HG03108 (cell line): ENCODE data around the gene ADAM19.
A peak's percentile ranks its signal among the peaks of the same experiment; 100 is the strongest.
"Not testable (repeated sequence)": the region's sequence is repeated elsewhere in the genome, so short reads cannot be mapped to it uniquely, and the experiment has no call there.

Experiments used
- ATAC-seq: cut with Tn5 transposase; IDR thresholded peaks from one replicate; pipeline ENCODE4 v1.9.1; 2021; ENCODE audit warnings: moderate library complexity; ENCODE audit not compliant: unreplicated experiment

ADAM19 gene

DNA sequence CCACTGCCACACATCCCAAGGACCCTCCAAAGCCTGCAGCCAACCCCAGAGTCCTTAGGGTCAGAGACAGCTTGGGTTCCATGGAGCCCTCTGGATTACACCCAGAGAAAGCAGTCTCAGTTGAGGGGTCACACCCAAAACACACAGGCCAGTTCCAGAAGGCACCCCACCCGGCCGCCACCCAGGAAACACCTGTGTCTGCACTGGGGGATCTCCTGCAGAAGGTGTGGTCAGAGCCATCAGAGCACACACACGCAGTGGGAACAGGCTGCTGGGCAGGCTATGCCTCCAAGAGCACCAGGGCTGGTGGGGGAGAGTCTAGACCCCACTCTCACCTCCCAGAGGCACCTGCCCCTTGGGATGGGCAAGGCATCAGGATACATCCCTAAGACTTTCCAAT is 88.2 kb downstream of the ADAM19 start:
- peak; percentile 57 for ATAC-seq

DNA sequence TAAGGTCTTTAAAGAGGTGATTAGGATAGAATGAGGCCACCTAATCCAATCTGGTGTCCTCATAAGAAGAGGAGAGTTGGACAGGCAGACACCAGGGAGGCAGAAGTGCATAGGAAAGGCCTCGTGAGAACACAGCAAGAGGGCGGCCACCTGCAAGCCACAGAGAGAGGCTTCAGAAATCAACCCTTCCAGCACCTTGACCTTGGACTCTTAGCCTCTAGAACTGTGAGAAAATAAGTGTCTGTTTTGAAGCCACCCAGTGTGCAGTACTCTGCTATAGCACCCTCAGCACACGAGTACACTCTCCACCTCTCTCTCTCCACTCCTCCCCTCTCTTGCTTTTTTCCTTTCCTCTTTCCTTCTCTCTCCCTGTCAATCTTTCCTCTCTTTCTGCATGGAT is 88.7 kb downstream of the ADAM19 start:
- ATAC-seq, result no peak

DNA sequence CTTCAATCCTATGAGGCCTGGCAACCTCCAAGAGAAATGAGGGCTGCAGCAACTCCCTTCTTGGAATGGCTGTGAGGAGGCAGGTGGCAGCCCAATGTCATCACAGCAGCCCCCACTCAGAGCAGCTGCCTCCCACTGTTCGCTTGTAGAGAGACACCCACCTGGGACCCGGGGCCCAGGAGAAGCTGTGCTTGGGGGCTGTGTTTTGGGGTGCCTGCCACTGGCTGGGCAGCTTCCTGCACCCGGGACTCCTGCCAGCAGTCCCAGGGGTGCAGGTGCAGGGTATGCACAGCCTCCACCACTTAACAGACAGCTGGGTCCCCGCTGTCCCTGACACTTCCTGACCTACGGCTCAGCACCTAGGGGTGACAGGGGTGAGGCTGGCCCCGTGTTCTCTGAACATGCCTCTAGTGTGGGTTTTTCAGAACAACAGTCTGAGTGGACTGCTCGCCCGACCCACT is 89.3 kb downstream of the ADAM19 start:
- peak; percentile 63 for ATAC-seq

DNA sequence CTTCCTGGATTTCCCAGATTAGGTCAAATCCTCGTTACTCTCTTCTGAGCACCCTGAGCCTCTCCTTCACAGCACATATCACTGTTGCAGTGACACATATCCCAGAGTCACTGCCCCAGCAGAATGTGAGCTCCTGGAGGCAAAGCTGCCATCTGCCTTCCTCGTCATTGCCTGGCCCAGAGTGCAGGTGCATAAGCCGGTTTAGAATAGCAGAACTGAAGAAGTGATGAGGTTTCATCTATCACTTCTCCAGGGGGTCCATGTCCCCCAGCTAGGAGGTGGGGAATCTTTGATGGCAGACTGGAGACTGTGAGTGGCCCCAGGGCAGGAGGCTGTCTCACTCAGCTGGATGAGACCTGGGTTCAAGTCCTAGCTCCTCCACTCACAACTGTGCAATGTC is 89.8 kb downstream of the ADAM19 start:
- ATAC-seq, result peak; percentile 39

DNA sequence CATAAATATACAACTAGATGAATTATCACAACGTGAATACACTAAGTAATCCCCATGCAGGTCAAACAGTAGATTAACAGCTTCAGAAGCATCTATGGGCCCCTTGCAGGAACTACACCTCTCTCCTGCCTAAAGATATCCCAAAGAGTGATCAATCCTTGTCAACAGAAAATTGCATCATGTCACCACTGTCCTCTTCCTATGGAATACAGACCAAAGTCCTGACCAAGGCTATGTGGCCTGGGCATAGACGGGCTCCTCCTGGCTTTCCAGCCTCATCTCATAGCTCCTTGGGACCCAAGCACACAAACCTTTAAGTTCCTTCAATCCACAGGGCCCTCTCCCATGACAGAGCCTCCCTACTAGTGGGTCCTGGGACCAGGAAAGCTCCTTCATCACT is 90.2 kb downstream of the ADAM19 start:
- ATAC-seq, result no peak

DNA sequence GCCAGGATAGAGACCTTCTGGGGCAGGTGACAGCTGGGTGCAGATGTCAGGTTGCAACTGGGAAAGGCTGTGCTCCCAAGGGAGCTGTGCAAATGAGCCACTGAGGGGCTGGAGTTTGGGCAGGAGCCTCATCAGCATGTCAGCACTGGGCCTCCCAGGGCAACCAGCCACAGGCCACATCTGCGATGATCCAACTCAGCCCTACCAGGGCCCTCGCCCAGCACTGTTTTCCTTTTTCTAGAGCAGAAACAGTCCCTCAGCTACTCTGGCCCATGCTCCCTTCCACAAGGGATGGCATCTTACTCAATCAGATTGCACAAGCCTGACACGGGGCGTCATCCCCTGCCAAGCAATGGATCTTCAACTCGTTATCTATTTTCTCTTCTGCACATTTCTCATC is 90.8 kb downstream of the ADAM19 start:
- ATAC-seq, result no peak

DNA sequence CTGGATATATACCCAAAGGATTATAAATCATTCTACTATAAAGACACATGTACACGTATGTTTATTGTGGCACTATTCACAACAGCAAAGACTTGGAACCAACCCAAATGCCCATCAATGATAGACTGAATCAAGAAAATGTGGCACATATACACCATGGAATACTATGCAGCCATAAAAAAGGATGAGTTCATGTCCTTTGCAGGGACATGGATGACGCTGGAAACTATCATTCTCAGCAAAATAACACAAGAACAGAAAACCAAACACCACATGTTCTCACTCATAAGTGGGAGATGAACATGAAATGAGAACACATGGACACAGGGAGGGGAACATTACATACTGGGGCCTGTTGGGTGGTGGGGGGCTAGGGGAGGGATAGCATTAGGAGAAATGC is 92.9 kb downstream of the ADAM19 start:
- ATAC-seq, result not testable (repeated sequence)

DNA sequence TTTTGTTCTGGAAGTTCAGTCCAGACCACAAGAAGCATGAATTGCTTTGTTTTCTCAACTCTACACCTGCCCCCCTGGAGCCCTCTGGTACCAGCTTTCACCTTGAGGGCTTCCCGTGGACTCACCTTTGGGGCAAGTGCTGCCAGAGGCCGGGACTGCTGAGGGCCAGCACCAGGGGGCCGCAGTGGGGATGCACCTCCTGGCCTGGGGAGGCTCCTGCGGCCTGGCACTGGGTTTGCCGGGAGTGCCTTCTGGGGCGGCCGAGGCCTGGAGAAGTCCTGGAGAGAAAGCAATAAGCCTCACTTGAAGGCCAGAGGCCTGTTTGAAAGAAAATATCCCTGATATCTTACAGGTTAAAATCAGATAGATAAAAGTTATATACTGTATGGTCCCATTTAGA is 93.9 kb downstream of the ADAM19 start:
- ATAC-seq, result no peak

DNA sequence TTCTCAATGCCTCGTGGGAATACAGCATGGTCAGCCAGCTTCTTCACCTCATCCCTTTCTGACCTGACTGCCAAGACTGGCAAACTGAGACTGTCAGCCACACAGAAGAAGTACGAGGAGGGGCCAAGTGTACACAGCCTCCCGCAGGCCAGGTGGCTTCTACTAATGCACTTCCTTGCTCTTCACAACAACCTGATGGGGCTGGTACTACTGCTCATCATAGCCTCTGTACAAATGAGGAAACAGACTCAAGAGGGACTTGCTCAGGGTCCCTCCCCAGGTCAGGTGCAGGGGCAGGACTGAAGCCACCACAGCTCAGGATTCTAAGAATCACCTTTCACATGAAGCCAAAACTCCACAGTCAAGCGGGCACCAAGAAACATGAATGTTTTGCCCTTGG is 94.3 kb downstream of the ADAM19 start:
- no peak for ATAC-seq

DNA sequence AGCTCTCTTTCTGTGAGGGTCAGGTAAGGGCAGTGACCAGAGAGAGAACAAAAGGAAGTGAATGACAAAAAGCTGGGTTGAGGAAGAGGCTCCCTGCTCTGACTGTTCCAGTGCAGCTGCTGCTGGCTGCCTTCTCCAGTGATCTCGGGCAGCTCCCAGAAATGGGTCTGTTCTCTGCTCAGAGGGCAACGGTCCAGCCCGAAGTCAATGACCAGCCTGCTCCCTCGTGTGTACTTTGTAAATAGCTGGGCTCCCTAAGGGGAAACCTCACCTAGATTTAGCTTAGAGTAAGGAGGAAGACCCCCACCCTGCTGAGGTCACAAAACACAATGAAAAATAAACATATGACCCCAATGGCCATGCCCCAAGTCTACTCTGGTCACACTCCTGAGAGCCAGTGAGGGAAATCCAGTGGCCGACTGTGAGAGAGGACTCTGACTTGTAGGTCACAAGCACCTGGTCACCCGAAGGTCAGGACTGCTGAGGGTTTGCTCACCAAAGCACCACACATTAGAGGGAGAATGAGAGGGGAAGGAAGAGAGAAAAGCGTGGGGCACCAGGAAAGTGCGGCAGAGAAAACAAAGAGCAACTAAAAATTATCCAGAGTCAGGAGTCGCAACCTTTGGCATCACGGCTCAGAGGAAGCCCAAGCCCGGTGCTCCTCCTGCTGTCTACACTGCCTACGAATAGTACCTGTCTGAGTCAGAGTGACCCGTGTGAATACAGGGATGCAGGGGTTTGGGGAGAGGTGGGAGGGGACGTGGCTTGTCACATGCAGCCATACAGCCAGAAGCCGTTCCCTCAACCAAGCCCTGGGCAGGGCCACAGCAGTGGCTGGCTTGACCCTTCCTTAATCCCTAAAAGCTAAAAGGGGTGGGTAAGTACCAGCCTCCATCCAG is 95.7 kb downstream of the ADAM19 start:
- ATAC-seq, result no peak

DNA sequence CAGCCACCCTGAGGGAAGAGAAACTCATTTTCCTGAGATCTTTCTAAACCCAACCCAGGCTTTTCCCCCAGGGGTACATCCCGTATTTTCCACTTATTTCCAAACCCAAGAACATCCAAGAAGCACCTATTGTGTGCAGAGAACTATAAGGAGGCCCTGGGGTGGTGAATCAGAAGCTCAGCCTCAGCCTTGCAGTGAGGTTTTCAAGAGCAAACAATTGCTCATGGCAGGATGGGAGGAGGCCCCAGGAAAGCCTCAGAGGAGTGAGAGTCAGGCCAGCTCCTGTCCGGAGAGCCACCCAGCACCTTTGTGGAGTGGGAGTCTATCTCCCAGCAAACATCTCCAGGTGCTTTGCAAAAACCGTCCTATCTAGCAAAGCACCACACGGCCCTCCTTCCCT is 96.4 kb downstream of the ADAM19 start:
- ATAC-seq, result no peak

DNA sequence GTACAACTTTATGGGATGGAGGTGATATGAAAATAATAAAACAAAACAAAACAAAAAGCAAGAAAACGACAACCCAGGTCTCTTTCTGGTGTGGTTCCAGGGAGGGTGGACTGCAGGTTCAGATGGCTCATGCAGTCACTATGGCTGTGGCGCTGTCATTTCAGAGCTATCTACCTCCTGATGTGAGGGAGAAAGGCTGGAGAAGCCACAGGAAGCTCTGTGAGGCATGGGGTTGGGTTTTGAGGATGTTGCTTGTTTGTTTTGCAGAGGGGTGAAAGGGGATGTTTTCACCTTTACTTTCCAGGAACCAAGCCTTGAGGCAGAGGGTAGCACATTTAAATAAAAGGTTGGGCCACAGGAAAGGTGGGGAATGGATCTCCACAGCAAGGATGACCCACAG is 96.8 kb downstream of the ADAM19 start:
- no peak for ATAC-seq

DNA sequence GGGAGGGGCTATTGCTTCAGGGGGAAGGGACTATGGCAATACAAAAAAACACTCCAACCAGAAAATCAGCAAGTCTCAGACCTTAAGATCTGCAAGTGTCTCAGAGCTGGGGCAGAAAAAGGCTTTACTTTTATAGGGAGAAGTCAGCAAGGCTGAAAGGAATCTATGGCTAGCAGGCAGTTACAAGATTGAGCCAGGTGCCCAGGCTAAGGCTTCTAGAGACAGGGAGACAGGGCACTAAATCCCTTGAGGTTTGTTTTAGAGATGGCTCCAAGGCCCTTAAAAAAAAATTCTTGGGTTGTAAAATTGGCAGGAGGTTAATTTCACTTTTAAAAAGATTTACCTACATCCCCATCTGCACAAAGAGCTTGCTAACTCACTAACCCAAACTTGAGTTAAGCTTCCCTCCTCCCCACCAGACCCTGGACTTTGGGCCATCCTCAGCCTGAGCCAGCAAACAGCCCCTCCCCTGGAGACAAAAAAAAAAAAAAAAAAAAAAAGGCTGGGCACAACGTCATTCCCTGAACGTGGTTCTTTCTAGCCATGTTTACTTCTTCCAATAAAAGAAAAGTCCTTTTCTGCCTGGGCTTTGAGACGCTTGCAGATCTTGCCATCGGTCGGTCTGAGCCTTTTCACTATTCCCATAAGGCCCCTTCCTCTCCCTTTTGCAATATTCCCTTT is 97.6 kb downstream of the ADAM19 start:
- no peak for ATAC-seq

DNA sequence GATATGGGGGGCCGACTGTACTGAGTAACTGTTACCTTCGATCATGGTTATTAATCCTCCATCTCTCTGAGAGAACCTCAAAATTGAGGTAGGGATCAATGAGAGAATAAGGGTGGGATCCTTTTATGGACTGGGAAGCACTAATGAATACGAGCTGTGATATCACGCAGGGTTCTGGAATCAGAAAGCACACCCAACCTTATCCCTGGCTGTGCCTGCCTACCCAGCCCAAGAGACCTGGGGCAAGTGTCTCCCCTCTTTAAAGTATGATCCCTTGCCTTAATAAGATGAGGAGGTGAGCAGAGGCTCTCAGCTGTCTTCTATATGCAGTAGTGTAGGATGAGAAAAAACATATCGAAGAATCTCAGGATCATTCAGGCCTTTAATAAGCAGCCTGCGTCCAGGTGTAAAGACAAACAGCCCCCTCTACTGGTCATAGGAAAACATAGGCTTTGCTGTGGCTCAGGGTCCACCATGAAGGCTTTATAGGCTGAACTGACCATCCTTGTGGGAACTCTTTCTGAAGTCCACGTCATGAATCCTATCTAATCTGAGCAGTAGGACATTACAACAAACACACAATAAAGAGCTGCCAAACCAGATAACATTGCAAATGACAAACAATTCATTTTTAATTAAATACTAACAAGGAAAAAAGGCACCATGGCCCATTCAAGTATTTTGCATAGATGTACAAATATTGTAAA is 98.7 kb downstream of the ADAM19 start:
- ATAC-seq, result no peak

DNA sequence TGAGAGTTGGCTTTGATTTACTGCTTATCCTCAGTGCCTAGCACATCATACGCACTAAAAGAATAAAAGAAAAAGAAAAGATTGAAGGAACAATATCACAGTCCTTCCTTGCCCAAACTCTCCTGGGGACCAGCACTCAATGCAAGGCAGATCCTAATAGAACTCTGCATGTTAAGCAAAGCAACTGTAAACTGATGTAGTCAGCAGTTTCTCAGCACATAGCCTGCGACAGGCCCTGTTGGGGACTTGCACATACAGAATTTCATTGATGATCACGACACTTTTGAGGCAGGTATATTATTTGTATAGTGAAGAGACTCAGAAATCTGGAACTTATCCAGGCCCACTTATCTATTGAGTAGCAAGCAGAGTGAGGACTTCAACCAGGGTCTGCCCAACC is 100.1 kb downstream of the ADAM19 start:
- no peak for ATAC-seq

DNA sequence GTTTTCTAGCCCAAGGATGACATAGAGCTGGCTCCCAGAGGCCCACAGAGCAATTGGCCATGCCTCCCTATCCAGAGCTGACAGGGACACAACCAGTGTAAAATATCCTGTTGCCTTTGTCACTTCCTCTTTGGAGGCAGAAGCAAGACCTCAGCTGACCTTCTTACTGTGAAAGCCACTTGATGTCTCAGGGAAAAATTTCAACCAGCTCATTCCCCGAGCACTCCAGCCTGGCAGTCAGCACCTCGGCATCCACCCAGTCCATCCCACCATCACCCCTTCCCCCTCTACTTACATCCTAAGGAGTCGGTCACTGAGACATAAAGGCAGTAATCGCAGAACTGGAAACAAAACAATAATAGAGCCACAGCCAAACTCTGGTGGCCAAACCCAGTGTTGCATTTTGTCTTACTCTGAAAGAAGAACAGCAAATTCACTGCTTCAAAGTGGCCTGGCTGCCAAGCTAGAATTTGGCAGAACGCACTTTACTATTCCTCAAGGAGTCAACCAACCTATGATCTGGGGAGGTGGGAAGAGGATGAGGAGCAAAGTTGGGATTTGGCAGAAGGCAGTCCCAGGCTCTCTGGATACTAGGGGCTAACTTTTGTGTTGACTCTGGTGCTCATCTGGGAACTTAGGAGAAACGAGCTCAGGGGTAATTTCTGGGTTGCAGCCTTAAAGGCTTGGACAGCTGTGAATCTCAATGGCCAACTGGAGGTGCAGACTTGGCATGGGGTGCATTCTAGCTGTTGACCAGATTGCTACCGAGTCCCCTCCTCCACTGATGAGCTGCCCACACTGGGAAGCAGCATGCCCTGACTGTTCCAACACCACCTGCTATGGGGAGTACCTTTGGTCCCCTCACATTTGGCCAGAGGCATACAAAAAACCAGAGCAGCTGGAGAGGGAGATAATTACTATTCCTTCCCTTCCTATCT is 101.9 kb downstream of the ADAM19 start:
- ATAC-seq, result no peak

DNA sequence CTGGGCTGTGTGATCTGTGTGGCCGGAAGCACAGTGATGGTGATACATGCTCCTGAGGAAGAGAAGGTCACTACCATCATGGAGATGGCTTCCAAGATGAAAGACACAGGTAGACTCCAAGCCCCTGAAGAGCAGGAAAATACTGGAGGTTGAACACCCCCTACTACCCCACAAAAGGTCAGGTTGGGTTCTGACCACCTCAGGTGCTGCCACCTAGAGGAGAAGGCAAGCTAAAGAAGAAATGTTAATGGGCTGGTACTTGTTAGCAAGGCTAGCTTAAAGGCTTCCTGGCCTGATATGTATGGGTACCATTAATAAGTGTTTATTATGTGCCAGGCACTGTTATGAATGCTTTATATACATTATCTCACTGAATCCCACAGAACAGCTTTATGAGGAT is 103.9 kb downstream of the ADAM19 start:
- ATAC-seq, result no peak

DNA sequence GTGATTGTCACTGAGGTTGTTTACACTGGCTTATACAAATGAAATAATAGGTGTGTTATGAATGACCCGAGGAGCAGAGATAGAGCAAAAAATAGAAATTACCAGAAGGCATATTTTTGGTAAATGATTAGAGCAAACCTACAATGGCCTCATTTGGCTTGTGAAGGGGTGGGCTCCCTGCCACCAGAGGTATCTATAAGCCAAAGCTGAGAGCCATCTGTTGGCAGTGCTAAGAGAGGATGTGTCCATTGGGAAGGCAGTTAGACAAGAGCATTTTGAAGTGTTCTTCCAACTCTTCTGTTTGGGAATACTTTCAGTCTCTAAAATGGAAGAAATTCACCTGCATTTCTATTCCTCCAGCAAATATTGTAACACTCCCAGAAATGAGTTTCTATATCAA is 104.9 kb downstream of the ADAM19 start:
- ATAC-seq, result no peak

DNA sequence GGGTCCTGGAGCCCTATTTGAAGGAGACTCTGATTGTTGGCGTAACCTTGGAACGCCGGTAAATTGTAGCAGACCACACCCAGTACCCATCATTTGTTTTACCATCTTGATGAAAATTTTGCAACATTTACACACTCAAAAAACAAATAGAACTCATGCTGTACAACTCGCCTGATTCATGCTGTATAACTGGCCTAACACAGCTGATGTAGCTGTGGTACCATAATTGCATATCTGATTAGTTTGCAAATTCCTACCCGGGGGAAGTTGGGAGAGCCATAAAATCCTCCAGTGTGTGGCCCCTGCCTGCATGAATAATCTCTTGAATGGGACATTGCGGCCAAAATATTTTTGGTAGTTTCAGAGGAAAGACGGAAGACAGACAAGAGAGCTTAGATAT is 105.9 kb downstream of the ADAM19 start:
- no peak for ATAC-seq

DNA sequence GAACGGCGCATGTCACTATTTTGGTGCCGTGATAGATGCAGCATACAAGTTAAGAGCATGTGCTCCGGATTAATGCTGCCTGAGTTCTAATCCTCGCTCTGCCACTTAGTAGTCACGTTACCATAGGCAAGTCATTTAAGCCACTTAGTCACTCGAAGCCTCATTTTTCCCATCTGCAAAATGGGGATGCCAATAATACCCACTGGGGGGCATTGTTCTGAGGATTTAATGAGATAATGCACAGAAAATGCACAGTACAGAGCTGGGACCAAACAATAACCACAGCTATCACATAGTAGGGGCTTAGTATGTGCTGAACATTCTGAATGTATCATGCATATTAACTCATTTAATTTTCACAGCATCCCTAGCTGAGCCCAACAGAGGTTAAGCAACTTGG is 106.5 kb downstream of the ADAM19 start:
- no peak for ATAC-seq
